HCT116 (cell line): ENCODE results near the gene SPRR5. TPM values are rescaled to one million over a fixed set of nuclear protein-coding genes. Genes with fewer than 3 reads are reported as not detected.

ENCODE experiments used
- ATAC-seq: fragments of 200-7000 bp; cut with Tn5 transposase; 2 replicates; pipeline ENCODE4 v1.9.1; 2020; ENCODE audit warnings: mild to moderate bottlenecking, moderate library complexity
- BruUV-seq: library from RNA; stranded (reverse); fragments of 400-500 nt; replicated peaks from 2 replicates; lab custom pipeline; 2021; lab: Mats Ljungman, UMichigan
- CTCF ChIA-PET: fragments of 300-600 bp; sonication (Branson Sonifier 250); formaldehyde crosslinking; loops from one replicate; lab custom pipeline; 2021; ENCODE audit warnings: antibody characterized with exemption; lab: Charles Lee
- POLR2A ChIA-PET: fragments of 300-600, 350-600 bp; sonication (Branson Sonifier 250); formaldehyde crosslinking; loops from one replicate; lab custom pipeline; 2021; ENCODE audit warnings: antibody characterized with exemption; lab: Charles Lee
- RAD21 ChIA-PET, 2 experiments: fragments of 300-600 bp; sonication (Branson Sonifier 250); formaldehyde crosslinking; loops; one replicate each; lab custom pipeline; 2023; ENCODE audit warnings: low total read pairs in 2 of 2; ENCODE audit not compliant: uncharacterized antibody in 2 of 2, unreplicated experiment in 2 of 2, low non-redundant PET in 1 of 2; lab: Charles Lee
- DNase-seq: peaks from one replicate; pipeline ENCODE4 v3.0.0-alpha.2; 2010; ENCODE audit warnings: low read depth, low spot score
- H2AFZ ChIP-seq: fragments of 200-600 bp; shearing (Covaris generic), sonication (generic); 2 replicates; pipeline ENCODE4 v1.6.1; 2017; ENCODE audit warnings: low read depth, mixed run types, mixed read lengths, antibody characterized with exemption, low read length; ENCODE audit not compliant: poor library complexity, severe bottlenecking
- H3K27ac ChIP-seq: 2 replicates; pipeline ENCODE4 v1.5.1; 2012; ENCODE audit warnings: low read depth, low read length
- H3K27me3 ChIP-seq: fragments of 200-600 bp; sonication (generic); 2 replicates; pipeline ENCODE4 v1.6.1; 2016; ENCODE audit warnings: mixed run types, low read length, mixed read lengths; ENCODE audit not compliant: insufficient read depth
- H3K36me3 ChIP-seq, 2 experiments: fragments of 200-500 bp in 1 of 2; fragments of 200-600 bp in 1 of 2; sonication (Bioruptor generic) in 1 of 2; sonication (generic) in 1 of 2; 2 replicates each; pipeline versions ENCODE4 v1.5.1 to v1.6.1; 2014 to 2016; ENCODE audit warnings: low read length in 2 of 2, inconsistent platforms in 1 of 2, mixed read lengths in 1 of 2, mixed run types in 1 of 2; ENCODE audit not compliant: insufficient read depth in 2 of 2, control insufficient read depth in 1 of 2
- H3K4me1 ChIP-seq, 2 experiments: fragments of 200-600 bp in 1 of 2; sonication (generic) in 1 of 2; 2 replicates each; pipeline versions ENCODE4 v1.5.1 to v1.6.1; 2012 to 2017; ENCODE audit warnings: low read length in 2 of 2, inconsistent platforms in 1 of 2, mild to moderate bottlenecking in 1 of 2, mixed read lengths in 1 of 2, mixed run types in 1 of 2, moderate library complexity in 1 of 2; ENCODE audit not compliant: insufficient read depth in 2 of 2, control insufficient read depth in 1 of 2
- H3K4me2 ChIP-seq: fragments of 200-600 bp; sonication (generic); 2 replicates; pipeline ENCODE4 v1.6.1; 2017; ENCODE audit warnings: mixed run types, low read length, mixed read lengths
- H3K4me3 ChIP-seq, 2 experiments: fragments of 200-600 bp in 1 of 2; sonication (generic) in 1 of 2; replicated peaks in 1 of 2; 2 replicates each; pipeline ENCODE4 v1.5.1; 2011 to 2016; ENCODE audit warnings: low read length in 2 of 2, control low read depth in 1 of 2, low read depth in 1 of 2, mild to moderate bottlenecking in 1 of 2, mixed read lengths in 1 of 2, mixed run types in 1 of 2
- H3K79me2 ChIP-seq: fragments of 200-600 bp; sonication (generic); 2 replicates; pipeline ENCODE4 v1.6.1; 2017; ENCODE audit warnings: mild to moderate bottlenecking, mixed run types, low read length, moderate library complexity, mixed read lengths; ENCODE audit not compliant: insufficient read depth
- H3K9ac ChIP-seq: fragments of 200-600 bp; sonication (generic); 2 replicates; pipeline ENCODE4 v1.6.1; 2016; ENCODE audit warnings: low read length, mixed read lengths
- H3K9me2 ChIP-seq: fragments of 200-600 bp; sonication (generic), shearing (Covaris generic); 2 replicates; pipeline ENCODE4 v1.6.1; 2017; ENCODE audit warnings: mixed run types, mild to moderate bottlenecking, moderate library complexity; ENCODE audit not compliant: insufficient read depth
- H3K9me3 ChIP-seq, 2 experiments: fragments of 200-500 bp in 1 of 2; fragments of 200-600 bp in 1 of 2; sonication (Bioruptor generic) in 1 of 2; sonication (generic) in 1 of 2; 2 replicates each; pipeline ENCODE4 v1.6.1; 2014 to 2017; ENCODE audit warnings: low read length in 2 of 2, mixed read lengths in 2 of 2, inconsistent platforms in 1 of 2, low read depth in 1 of 2, mild to moderate bottlenecking in 1 of 2, mixed run types in 1 of 2, moderate library complexity in 1 of 2; ENCODE audit not compliant: control insufficient read depth in 1 of 2, insufficient read depth in 1 of 2
- H4K20me1 ChIP-seq: fragments of 200-600 bp; sonication (generic), shearing (Covaris generic); 2 replicates; pipeline ENCODE4 v1.6.1; 2017; ENCODE audit warnings: mixed run types, mild to moderate bottlenecking, moderate library complexity; ENCODE audit not compliant: insufficient read depth
- EGR1 ChIP-seq: IDR thresholded peaks from 2 replicates; pipeline ENCODE4 v1.6.1; 2012; ENCODE audit warnings: low read depth
- EZH2 ChIP-seq: fragments of 200-600 bp; sonication (generic); IDR thresholded peaks from 2 replicates; pipeline ENCODE4 v1.6.1; 2017; ENCODE audit warnings: antibody characterized with exemption, mixed run types
- EZH2phosphoT487 ChIP-seq: fragments of 200-600 bp; IDR thresholded peaks from 2 replicates; pipeline ENCODE4 v1.6.1; 2018; ENCODE audit warnings: antibody characterized with exemption, borderline replicate concordance
- JUND ChIP-seq: IDR thresholded peaks from 2 replicates; pipeline ENCODE4 v1.6.1; 2012
- RAD21 ChIP-seq: IDR thresholded peaks from 2 replicates; pipeline ENCODE4 v1.6.1; 2012; ENCODE audit warnings: low read depth, mild to moderate bottlenecking
- SIN3A ChIP-seq: IDR thresholded peaks from 2 replicates; pipeline ENCODE4 v1.6.1; 2012; ENCODE audit warnings: low read depth
- SP1 ChIP-seq: IDR thresholded peaks from 2 replicates; pipeline ENCODE4 v1.6.1; 2012; ENCODE audit warnings: low read depth
- SRF ChIP-seq: IDR thresholded peaks from 2 replicates; pipeline ENCODE4 v1.6.1; 2012; ENCODE audit warnings: low read depth
- TCF7L2 ChIP-seq: IDR thresholded peaks from 2 replicates; pipeline ENCODE4 v1.7.0; 2011; ENCODE audit warnings: borderline replicate concordance, inconsistent platforms; ENCODE audit not compliant: insufficient read depth, insufficient read length; ENCODE audit errors: extremely low read depth
- YY1 ChIP-seq: IDR thresholded peaks from 2 replicates; pipeline ENCODE4 v1.6.1; 2011; ENCODE audit warnings: low read length, low read depth, moderate library complexity, mild to moderate bottlenecking; ENCODE audit not compliant: insufficient replicate concordance; ENCODE audit errors: extremely low read depth
- ZFX ChIP-seq: fragments of 450-650 bp; IDR thresholded peaks from 2 replicates; pipeline ENCODE4 v1.6.1; 2017
- ZNF274 ChIP-seq: fragments of 200-500 bp; sonication (Bioruptor generic); IDR thresholded peaks from 2 replicates; pipeline ENCODE4 v1.6.1; 2014; ENCODE audit warnings: mild to moderate bottlenecking, low read depth, low read length, inconsistent platforms
- intact Hi-C: fragments of 100-400 bp; cut with micrococcal nuclease; formaldehyde crosslinking; loops from 2 replicates; pipeline ENCODE4 v1.10.0; 2022
- total RNA-seq: library from RNA; stranded (reverse); gene quantifications from one replicate; pipeline ENCODE4 v1.2.1, GENCODE V29; 2021; ENCODE audit not compliant: unreplicated experiment
- TF ChIP-seq, protein P1 (sequence below): IDR thresholded peaks from 2 replicates; pipeline ENCODE4 v1.6.1; 2012
- TF ChIP-seq, protein P2 (sequence below): IDR thresholded peaks from 2 replicates; pipeline ENCODE4 v1.6.1; 2011; ENCODE audit warnings: mild to moderate bottlenecking, low read length, moderate library complexity; ENCODE audit not compliant: insufficient replicate concordance; ENCODE audit errors: extremely low read depth

Gene SPRR5
- total RNA-seq, 1 experiment from 2014 or later: not detected

DNA sequence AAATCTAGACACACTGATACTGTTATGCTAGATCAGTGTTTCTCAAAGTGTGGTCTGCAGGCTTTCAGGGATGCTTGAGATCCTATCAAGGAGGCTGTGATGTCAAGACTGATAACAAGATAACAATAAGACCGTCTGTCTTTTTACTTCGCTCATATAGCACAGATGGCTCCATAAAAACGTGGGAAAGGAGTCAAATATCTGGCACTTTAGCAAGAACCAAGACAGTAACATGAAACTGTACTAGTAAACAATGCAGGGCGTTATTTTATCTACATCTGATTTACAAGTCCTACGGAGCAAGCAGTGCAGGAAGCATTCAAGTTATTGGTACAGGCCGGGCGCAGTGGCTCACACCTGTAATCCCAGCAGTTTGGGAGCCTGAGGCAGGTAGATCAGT, 50.9 kb downstream of the SPRR5 start:
- ChIA-PET RAD21 (no interaction called here), POLR2A (no interaction called here)

More for the DNA sequence above, 50.9 kb downstream of the SPRR5 start:
- no peak overlapping the region for H2AFZ ChIP-seq
- H3K4me1 ChIP-seq: peaks cover 0 to 10% of the 10 kb centered on the region in 2 experiments; a peak in 1 of 4 replicates
- BruUV-seq: no TSS peak
- intact Hi-C loops: no loop called here
- H3K9ac ChIP-seq: no peak overlapping the region
- no peak overlapping the region for H3K4me2 ChIP-seq
- no peaks in the 10 kb centered on the region for H3K36me3 ChIP-seq
- H3K9me2 ChIP-seq: no peaks in the 10 kb centered on the region
- DNase-seq: no peak
- no peak overlapping the region for H3K27ac ChIP-seq
- CTCF ChIA-PET: no interaction called here
- peaks cover 26% of the 10 kb centered on the region; the same call in 1 of the 2 replicates for H3K27me3 ChIP-seq
- H3K4me3 ChIP-seq: no peak overlapping the region
- H4K20me1 ChIP-seq: no peaks in the 10 kb centered on the region
- no peaks in the 10 kb centered on the region for H3K79me2 ChIP-seq
- TF ChIP-seq SRF: no peak
- no peak for TF ChIP-seq RAD21
- TF ChIP-seq ZNF274: no peak
- TF ChIP-seq, protein P1, sequence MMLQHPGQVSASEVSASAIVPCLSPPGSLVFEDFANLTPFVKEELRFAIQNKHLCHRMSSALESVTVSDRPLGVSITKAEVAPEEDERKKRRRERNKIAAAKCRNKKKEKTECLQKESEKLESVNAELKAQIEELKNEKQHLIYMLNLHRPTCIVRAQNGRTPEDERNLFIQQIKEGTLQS: no peak
- no peak for TF ChIP-seq YY1
- no peak for TF ChIP-seq EZH2
- no peak for TF ChIP-seq TCF7L2
- no peak for TF ChIP-seq SIN3A
- TF ChIP-seq SP1: no peak
- no peak for TF ChIP-seq JUND
- TF ChIP-seq EZH2phosphoT487: no peak
- TF ChIP-seq EGR1: no peak
- TF ChIP-seq, protein P2, sequence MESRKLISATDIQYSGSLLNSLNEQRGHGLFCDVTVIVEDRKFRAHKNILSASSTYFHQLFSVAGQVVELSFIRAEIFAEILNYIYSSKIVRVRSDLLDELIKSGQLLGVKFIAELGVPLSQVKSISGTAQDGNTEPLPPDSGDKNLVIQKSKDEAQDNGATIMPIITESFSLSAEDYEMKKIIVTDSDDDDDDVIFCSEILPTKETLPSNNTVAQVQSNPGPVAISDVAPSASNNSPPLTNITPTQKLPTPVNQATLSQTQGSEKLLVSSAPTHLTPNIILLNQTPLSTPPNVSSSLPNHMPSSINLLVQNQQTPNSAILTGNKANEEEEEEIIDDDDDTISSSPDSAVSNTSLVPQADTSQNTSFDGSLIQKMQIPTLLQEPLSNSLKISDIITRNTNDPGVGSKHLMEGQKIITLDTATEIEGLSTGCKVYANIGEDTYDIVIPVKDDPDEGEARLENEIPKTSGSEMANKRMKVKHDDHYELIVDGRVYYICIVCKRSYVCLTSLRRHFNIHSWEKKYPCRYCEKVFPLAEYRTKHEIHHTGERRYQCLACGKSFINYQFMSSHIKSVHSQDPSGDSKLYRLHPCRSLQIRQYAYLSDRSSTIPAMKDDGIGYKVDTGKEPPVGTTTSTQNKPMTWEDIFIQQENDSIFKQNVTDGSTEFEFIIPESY: no peak
- TF ChIP-seq ZFX: no peak
- TF ChIP-seq, all 23 proteins: peak for 0
- no peak for ATAC-seq
- H3K9me3 ChIP-seq: no peaks in the 10 kb centered on the region
